IMR-90 (cell line): ENCODE measurements around the gene CUL4A. TPM values are rescaled to one million over a fixed set of nuclear protein-coding genes. Genes with fewer than 3 reads are reported as not detected.
A peak's percentile ranks its signal among the peaks of the same experiment; 100 is the strongest.

Source experiments
- ATAC-seq: fragments of 200-7000 bp; cut with Tn5 transposase; 2 replicates; pipeline ENCODE4 v1.9.1; 2020; ENCODE audit warnings: low read depth, mild to moderate bottlenecking, moderate library complexity
- BruUV-seq: library from RNA; stranded (reverse); fragments of 400-500 nt; replicated peaks from 2 replicates; lab custom pipeline; 2021; lab: Mats Ljungman, UMichigan
- CTCF ChIA-PET: fragments of 300-600 bp; formaldehyde crosslinking; extraction: SDS; loops from one replicate; lab custom pipeline; 2021; ENCODE audit warnings: antibody characterized with exemption; lab: Yijun Ruan, JAX
- POLR2A ChIA-PET: fragments of 300-600 bp; sonication (Branson Sonifier 250); formaldehyde crosslinking; loops from one replicate; lab custom pipeline; 2022; ENCODE audit warnings: antibody characterized with exemption; ENCODE audit not compliant: unreplicated experiment; lab: Charles Lee
- DNase-seq: peaks from one replicate; pipeline ENCODE4 v3.0.0; 2013
- H2AFZ ChIP-seq: replicated peaks from 2 replicates; pipeline ENCODE3; 2013; ENCODE audit warnings: low read length, mild to moderate bottlenecking; ENCODE audit not compliant: poor library complexity
- H2AK5ac ChIP-seq: 2 replicates; pipeline ENCODE4 v1.6.1; 2013; ENCODE audit warnings: low read depth, low read length, inconsistent platforms
- H2AK9ac ChIP-seq: replicated peaks from 2 replicates; pipeline ENCODE3; 2013; ENCODE audit warnings: mild to moderate bottlenecking, low read depth, low read length, moderate library complexity; ENCODE audit not compliant: poor library complexity
- H2BK120ac ChIP-seq: 2 replicates; pipeline ENCODE4 v1.6.1; 2013; ENCODE audit warnings: low read depth, low read length, inconsistent platforms
- H2BK15ac ChIP-seq: 3 replicates; pipeline ENCODE4 v1.6.1; 2013; ENCODE audit warnings: low read depth, low read length, inconsistent platforms
- H2BK20ac ChIP-seq: 2 replicates; pipeline ENCODE4 v1.6.1; 2013; ENCODE audit warnings: low read depth, mild to moderate bottlenecking, inconsistent platforms, low read length, moderate library complexity
- H2BK5ac ChIP-seq: 2 replicates; pipeline ENCODE4 v1.6.1; 2013; ENCODE audit warnings: mild to moderate bottlenecking, low read depth, low read length, inconsistent platforms; ENCODE audit not compliant: poor library complexity, severe bottlenecking
- H3K14ac ChIP-seq: replicated peaks from 2 replicates; pipeline ENCODE4 v1.6.1; 2013; ENCODE audit warnings: low read depth, low read length, inconsistent platforms
- H3K18ac ChIP-seq: 2 replicates; pipeline ENCODE4 v1.6.1; 2013; ENCODE audit warnings: low read depth, low read length, control low read depth
- H3K23ac ChIP-seq: 2 replicates; pipeline ENCODE4 v1.6.1; 2013; ENCODE audit warnings: low read depth, low read length, inconsistent platforms
- H3K27ac ChIP-seq: 2 replicates; pipeline ENCODE4 v1.5.1; 2013; ENCODE audit warnings: mild to moderate bottlenecking, control low read depth, low read length; ENCODE audit not compliant: insufficient read depth
- H3K27me3 ChIP-seq: 2 replicates; pipeline ENCODE4 v1.6.1; 2013; ENCODE audit warnings: low read length; ENCODE audit not compliant: control insufficient read depth, insufficient read depth
- H3K36me3 ChIP-seq: 2 replicates; pipeline ENCODE4 v1.6.1; 2013; ENCODE audit warnings: low read length, mixed read lengths; ENCODE audit not compliant: control insufficient read depth, insufficient read depth
- H3K4ac ChIP-seq: 2 replicates; pipeline ENCODE4 v1.6.1; 2013; ENCODE audit warnings: low read depth, low read length, inconsistent platforms
- H3K4me1 ChIP-seq: 2 replicates; pipeline ENCODE4 v1.6.1; 2013; ENCODE audit warnings: low read length, mixed read lengths; ENCODE audit not compliant: control insufficient read depth, insufficient read depth
- H3K4me2 ChIP-seq: 2 replicates; pipeline ENCODE4 v1.6.1; 2013; ENCODE audit warnings: low read depth, mild to moderate bottlenecking, control low read depth, low read length, moderate library complexity
- H3K4me3 ChIP-seq: 2 replicates; pipeline ENCODE4 v1.5.1; 2013; ENCODE audit warnings: low read depth, mild to moderate bottlenecking, control low read depth, low read length, moderate library complexity; ENCODE audit not compliant: insufficient read depth
- H3K56ac ChIP-seq: 2 replicates; pipeline ENCODE4 v1.6.1; 2013; ENCODE audit warnings: low read length, inconsistent platforms; ENCODE audit not compliant: insufficient read depth; ENCODE audit errors: extremely low read depth
- H3K79me1 ChIP-seq, 2 experiments: 2 replicates each; pipeline ENCODE4 v1.6.1; 2013; ENCODE audit warnings: low read length in 2 of 2, inconsistent platforms in 1 of 2, low read depth in 1 of 2
- H3K9ac ChIP-seq: 2 replicates; pipeline ENCODE4 v1.6.1; 2013; ENCODE audit warnings: low read depth, low read length, control low read depth
- H3K9me1 ChIP-seq: 2 replicates; pipeline ENCODE4 v1.6.1; 2013; ENCODE audit warnings: low read length, inconsistent platforms; ENCODE audit not compliant: insufficient read depth
- H3K9me3 ChIP-seq: 2 replicates; pipeline ENCODE4 v1.6.1; 2013; ENCODE audit warnings: low read length; ENCODE audit not compliant: control insufficient read depth, insufficient read depth
- H4K20me1 ChIP-seq: 2 replicates; pipeline ENCODE4 v1.6.1; 2013; ENCODE audit warnings: low read length, inconsistent platforms; ENCODE audit not compliant: insufficient read depth
- H4K5ac ChIP-seq: 2 replicates; pipeline ENCODE4 v1.6.1; 2013; ENCODE audit warnings: mild to moderate bottlenecking, low read depth, low read length, control low read depth
- H4K8ac ChIP-seq, 2 experiments: 2 replicates each; pipeline ENCODE4 v1.6.1; 2013; ENCODE audit warnings: low read depth in 2 of 2, low read length in 2 of 2, control low read depth in 1 of 2, inconsistent platforms in 1 of 2
- H4K91ac ChIP-seq: 2 replicates; pipeline ENCODE4 v1.6.1; 2013; ENCODE audit warnings: low read depth, low read length, inconsistent platforms; ENCODE audit not compliant: insufficient read depth
- BHLHE40 ChIP-seq: fragments of 150-350 bp; IDR thresholded peaks from 2 replicates; pipeline ENCODE4 v1.6.1; 2016; ENCODE audit warnings: mild to moderate bottlenecking, low read depth, low read length
- CEBPB ChIP-seq: IDR thresholded peaks from 2 replicates; pipeline ENCODE4 v1.6.1; 2012; ENCODE audit warnings: low read depth, low read length, improper control_type of control experiment
- CHD1 ChIP-seq: IDR thresholded peaks from 2 replicates; pipeline ENCODE4 v1.6.1; 2012; ENCODE audit warnings: low read depth, low read length, improper control_type of control experiment
- FOS ChIP-seq: fragments of 150-350 bp; IDR thresholded peaks from 2 replicates; pipeline ENCODE4 v1.6.1; 2016; ENCODE audit warnings: low read depth, low read length
- MAFK ChIP-seq: IDR thresholded peaks from 2 replicates; pipeline ENCODE4 v1.6.1; 2012; ENCODE audit warnings: low read depth, low read length, improper control_type of control experiment
- MAZ ChIP-seq: IDR thresholded peaks from 2 replicates; pipeline ENCODE4 v1.6.1; 2012; ENCODE audit warnings: low read depth, mild to moderate bottlenecking, low read length, improper control_type of control experiment, moderate library complexity, borderline replicate concordance
- MXI1 ChIP-seq: IDR thresholded peaks from 2 replicates; pipeline ENCODE4 v1.6.1; 2012; ENCODE audit warnings: low read depth, mild to moderate bottlenecking, low read length, moderate library complexity, borderline replicate concordance
- NFE2L2 ChIP-seq: fragments of 150-350 bp; IDR thresholded peaks from 2 replicates; pipeline ENCODE4 v1.6.1; 2016; ENCODE audit warnings: low read depth, mild to moderate bottlenecking, low read length
- POLR2A ChIP-seq: IDR thresholded peaks from 2 replicates; pipeline ENCODE4 v1.6.1; 2012; ENCODE audit warnings: mild to moderate bottlenecking, low read depth, low read length
- RAD21 ChIP-seq: IDR thresholded peaks from 2 replicates; pipeline ENCODE4 v1.6.1; 2012; ENCODE audit warnings: low read length, improper control_type of control experiment
- RCOR1 ChIP-seq: IDR thresholded peaks from 2 replicates; pipeline ENCODE4 v1.6.1; 2012; ENCODE audit warnings: mild to moderate bottlenecking, low read length, improper control_type of control experiment; ENCODE audit not compliant: insufficient replicate concordance
- RFX5 ChIP-seq: IDR thresholded peaks from 2 replicates; pipeline ENCODE4 v1.8.0; 2012; ENCODE audit warnings: low read depth, mild to moderate bottlenecking, low read length, moderate library complexity
- SMC3 ChIP-seq: fragments of 150-350 bp; IDR thresholded peaks from 2 replicates; pipeline ENCODE4 v1.6.1; 2016; ENCODE audit warnings: low read depth, mild to moderate bottlenecking, antibody characterized with exemption, low read length, moderate library complexity
- USF2 ChIP-seq: fragments of 150-350 bp; IDR thresholded peaks from 2 replicates; pipeline ENCODE4 v1.6.1; 2017; ENCODE audit warnings: mild to moderate bottlenecking, antibody characterized with exemption, low read length, low read depth
- WGBS, 2 experiments: methylation state at CpG; one replicate each; pipeline versions ENCODE4 v1.1.5 to v1.1.7; 2013; ENCODE audit warnings: missing lambda C conversion rate in 2 of 2; ENCODE audit not compliant: insufficient read length in 1 of 2; ENCODE audit errors: extremely low coverage in 2 of 2; 5-methylcytosine and 5-hydroxymethylcytosine counted together
- dilution Hi-C: fragments of 300-500 bp; cut with HindIII; formaldehyde crosslinking; loops from one replicate; pipeline ENCODE4 v1.14.3; 2018; ENCODE audit warnings: low sequenced_read_pairs; ENCODE audit not compliant: unreplicated experiment
- in situ Hi-C: fragments of 300-500 bp; cut with MboI; formaldehyde crosslinking; loops from 3 replicates; pipeline ENCODE4 v1.14.3; 2019; ENCODE audit warnings: low sequenced_read_pairs, inconsistent platforms, mixed read lengths
- intact Hi-C: fragments of 100-400 bp; cut with micrococcal nuclease; formaldehyde crosslinking; loops from 2 replicates; pipeline ENCODE4 v1.10.0; 2022
- polyA plus RNA-seq, 3 experiments: library from polyadenylated mRNA; depleted of rRNA; stranded (reverse); fragments of >200 nt; gene quantifications; 2 replicates each; pipeline ENCODE4 v1.2.3, GENCODE V29; 2012; ENCODE audit warnings: low replicate concordance in 1 of 3
- total RNA-seq: library from RNA; depleted of rRNA; stranded (reverse); fragments of >200 nt; gene quantifications from 2 replicates; pipeline ENCODE4 v1.2.3, GENCODE V29; 2012
- TF ChIP-seq, protein P1 (sequence below): fragments of 150-350 bp; IDR thresholded peaks from 2 replicates; pipeline ENCODE4 v1.6.1; 2016; ENCODE audit warnings: low read depth, mild to moderate bottlenecking, low read length, moderate library complexity, borderline replicate concordance
- TF ChIP-seq, protein P2 (sequence below): conservative IDR thresholded peaks from 2 replicates; pipeline ENCODE4 v1.5.1; 2012; ENCODE audit warnings: mild to moderate bottlenecking, low read depth, low read length, improper control_type of control experiment

CUL4A gene
- total and polyA plus RNA-seq, 2 of the 4 experiments (the other 2 are of a cell fraction) = 86.0 to 146 TPM

GRCh38 chr13:113302986-113303385 lies 93.6 kb downstream of the CUL4A start:
- peaks cover 18% of the 10 kb centered on the region for H3K9me1 ChIP-seq
- dilution Hi-C loops (no loop called here), in situ Hi-C loops (no loop called here), intact Hi-C loops (no loop called here)
- DNase-seq (peak; percentile 9), ATAC-seq (no peak)
- no peak overlapping the region for H3K23ac ChIP-seq
- H3K36me3 ChIP-seq = peaks cover 8% of the 10 kb centered on the region
- no peak overlapping the region for H2BK120ac ChIP-seq
- no peak overlapping the region for H2BK15ac ChIP-seq
- no peaks in the 10 kb centered on the region for H3K27me3 ChIP-seq
- H3K14ac ChIP-seq = no peak overlapping the region
- H2BK20ac ChIP-seq = no peak overlapping the region
- H2BK5ac ChIP-seq = no peak overlapping the region
- H3K4me2 ChIP-seq = no peak overlapping the region
- peaks cover 26 to 74% of the 10 kb centered on the region in 2 experiments for H3K79me1 ChIP-seq
- whole genome bisulfite sequencing, 2 experiments = 94% methylated on average over 6 of the region's 7 CpGs; no CpG with 5 or more reads in 1 of the 2 experiments
- H3K4me3 ChIP-seq = no peak overlapping the region
- H4K20me1 ChIP-seq = peaks cover 89% of the 10 kb centered on the region
- no TSS peak for BruUV-seq
- no peak overlapping the region for H4K91ac ChIP-seq
- H4K8ac ChIP-seq = no peak overlapping the region
- TF ChIP-seq CHD1 = no peak
- no peak for TF ChIP-seq USF2
- no peak for TF ChIP-seq RCOR1
- no peak for TF ChIP-seq MAFK
- TF ChIP-seq, protein P1, sequence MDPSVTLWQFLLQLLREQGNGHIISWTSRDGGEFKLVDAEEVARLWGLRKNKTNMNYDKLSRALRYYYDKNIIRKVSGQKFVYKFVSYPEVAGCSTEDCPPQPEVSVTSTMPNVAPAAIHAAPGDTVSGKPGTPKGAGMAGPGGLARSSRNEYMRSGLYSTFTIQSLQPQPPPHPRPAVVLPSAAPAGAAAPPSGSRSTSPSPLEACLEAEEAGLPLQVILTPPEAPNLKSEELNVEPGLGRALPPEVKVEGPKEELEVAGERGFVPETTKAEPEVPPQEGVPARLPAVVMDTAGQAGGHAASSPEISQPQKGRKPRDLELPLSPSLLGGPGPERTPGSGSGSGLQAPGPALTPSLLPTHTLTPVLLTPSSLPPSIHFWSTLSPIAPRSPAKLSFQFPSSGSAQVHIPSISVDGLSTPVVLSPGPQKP = no peak
- TF ChIP-seq, protein P2, sequence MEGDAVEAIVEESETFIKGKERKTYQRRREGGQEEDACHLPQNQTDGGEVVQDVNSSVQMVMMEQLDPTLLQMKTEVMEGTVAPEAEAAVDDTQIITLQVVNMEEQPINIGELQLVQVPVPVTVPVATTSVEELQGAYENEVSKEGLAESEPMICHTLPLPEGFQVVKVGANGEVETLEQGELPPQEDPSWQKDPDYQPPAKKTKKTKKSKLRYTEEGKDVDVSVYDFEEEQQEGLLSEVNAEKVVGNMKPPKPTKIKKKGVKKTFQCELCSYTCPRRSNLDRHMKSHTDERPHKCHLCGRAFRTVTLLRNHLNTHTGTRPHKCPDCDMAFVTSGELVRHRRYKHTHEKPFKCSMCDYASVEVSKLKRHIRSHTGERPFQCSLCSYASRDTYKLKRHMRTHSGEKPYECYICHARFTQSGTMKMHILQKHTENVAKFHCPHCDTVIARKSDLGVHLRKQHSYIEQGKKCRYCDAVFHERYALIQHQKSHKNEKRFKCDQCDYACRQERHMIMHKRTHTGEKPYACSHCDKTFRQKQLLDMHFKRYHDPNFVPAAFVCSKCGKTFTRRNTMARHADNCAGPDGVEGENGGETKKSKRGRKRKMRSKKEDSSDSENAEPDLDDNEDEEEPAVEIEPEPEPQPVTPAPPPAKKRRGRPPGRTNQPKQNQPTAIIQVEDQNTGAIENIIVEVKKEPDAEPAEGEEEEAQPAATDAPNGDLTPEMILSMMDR = no peak
- no peak for TF ChIP-seq MXI1
- no peak for TF ChIP-seq SMC3
- no peak for TF ChIP-seq BHLHE40
- TF ChIP-seq POLR2A = no peak
- no peak for TF ChIP-seq MAZ
- TF ChIP-seq FOS = no peak
- TF ChIP-seq RAD21 = no peak
- no peak for TF ChIP-seq CEBPB
- TF ChIP-seq RFX5 = no peak
- no peak for TF ChIP-seq NFE2L2
- H4K5ac ChIP-seq = no peak overlapping the region
- peaks cover 14% of the 10 kb centered on the region for H3K4me1 ChIP-seq
- H3K9me3 ChIP-seq = no peaks in the 10 kb centered on the region
- H2AK9ac ChIP-seq = no peak overlapping the region
- no peak overlapping the region for H2AK5ac ChIP-seq
- H2AFZ ChIP-seq = no peak overlapping the region
- H3K9ac ChIP-seq = no peak overlapping the region
- ChIA-PET POLR2A (no interaction called here), CTCF (no interaction called here)
- H3K4ac ChIP-seq = no peak overlapping the region
- no peak overlapping the region for H3K27ac ChIP-seq
- no peak overlapping the region for H3K56ac ChIP-seq
- H3K18ac ChIP-seq = no peak overlapping the region
